ENCODE measurements around the gene PHLDA3.

GRCh38 chr1:201422436-201423030 lies 46.5 kb downstream of the PHLDA3 start:
- TF ChIP-seq CTCF (IDR thresholded peaks at IDR 0.05; ENCODE audit: low read length) (no peak), EZH2 (IDR thresholded peaks at IDR 0.05; ENCODE audit: borderline replicate concordance, low read length) (no peak)
